Measurements from ENCODE around the gene GRK7.

Gene GRK7

GRCh38 chr3:141792495-141792894, 29.3 kb downstream of the GRK7 start:
- WGBS, 2 experiments, result 96 to 100% methylated on average over 1 of the region's 1 CpG
- H3K27me3 ChIP-seq (ENCODE audit: control insufficient read depth, insufficient read depth, low read length, poor library complexity, severe bottlenecking), result peaks cover 5% of the 10 kb centered on the region
- H3K27ac ChIP-seq (ENCODE audit: insufficient read depth, low read depth, low read length, poor library complexity, severe bottlenecking), result no peak overlapping the region
- no peaks in the 10 kb centered on the region for H3K9me3 ChIP-seq (ENCODE audit: control insufficient read depth, low read length)
- no peak overlapping the region for H3K4me3 ChIP-seq (ENCODE audit: insufficient read depth, low read depth, low read length)
- no peaks in the 10 kb centered on the region for H3K36me3 ChIP-seq (ENCODE audit: control insufficient read depth, insufficient read depth, low read length)
- peaks cover 19% of the 10 kb centered on the region for H3K4me1 ChIP-seq (ENCODE audit: control insufficient read depth, insufficient read depth, low read length)

- Histone ChIP-seq H3K4me1 (ENCODE audit: control insufficient read depth, insufficient read depth, low read length) (peaks cover 28% of the 10 kb centered on the region), H3K27me3 (ENCODE audit: control insufficient read depth, insufficient read depth, low read length, poor library complexity, severe bottlenecking) (peaks cover 5% of the 10 kb centered on the region), H3K36me3 (ENCODE audit: control insufficient read depth, insufficient read depth, low read length) (no peaks in the 10 kb centered on the region), H3K4me3 (ENCODE audit: insufficient read depth, low read depth, low read length) (no peak overlapping the region), H3K9me3 (ENCODE audit: control insufficient read depth, low read length) (no peaks in the 10 kb centered on the region), H3K27ac (ENCODE audit: insufficient read depth, low read depth, low read length, poor library complexity, severe bottlenecking) (no peak overlapping the region)
- WGBS, 2 experiments, result 77 to 79% methylated on average over 8 of the region's 8 CpGs
These were observed 30.5 kb downstream of the GRK7 start for GRCh38 chr3:141793476-141794260.

DNA sequence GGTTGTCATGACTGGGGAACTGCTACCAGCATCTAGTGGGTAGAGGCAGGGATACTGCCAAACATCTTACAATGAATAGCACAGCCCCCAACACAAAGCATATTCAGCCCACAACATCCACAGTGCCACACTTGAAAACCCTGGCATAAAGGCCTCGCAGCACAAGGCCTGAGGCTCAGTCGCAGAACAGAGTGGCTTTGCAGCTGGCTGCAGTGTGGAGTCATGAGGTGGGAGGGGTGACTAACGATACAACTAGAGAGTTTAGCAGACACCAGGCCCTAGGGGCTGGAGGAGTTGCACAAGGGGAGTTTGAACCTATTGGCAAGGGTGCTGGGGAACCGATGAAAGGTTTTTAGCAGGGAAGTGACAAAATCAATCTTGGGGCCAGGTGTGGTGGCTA, 32.1 kb downstream of the GRK7 start:
- Histone ChIP-seq H3K4me3 (ENCODE audit: insufficient read depth, low read depth, low read length) (no peak overlapping the region), H3K27ac (ENCODE audit: insufficient read depth, low read depth, low read length, poor library complexity, severe bottlenecking) (no peak overlapping the region), H3K4me1 (ENCODE audit: control insufficient read depth, insufficient read depth, low read length) (peaks cover 28% of the 10 kb centered on the region), H3K27me3 (ENCODE audit: control insufficient read depth, insufficient read depth, low read length, poor library complexity, severe bottlenecking) (peaks cover 5% of the 10 kb centered on the region), H3K36me3 (ENCODE audit: control insufficient read depth, insufficient read depth, low read length) (no peaks in the 10 kb centered on the region), H3K9me3 (ENCODE audit: control insufficient read depth, low read length) (no peaks in the 10 kb centered on the region)
- 84 to 86% methylated on average over 4 of the region's 4 CpGs for WGBS, 2 experiments

- Histone ChIP-seq H3K4me1 (ENCODE audit: control insufficient read depth, insufficient read depth, low read length) (peaks cover 28% of the 10 kb centered on the region), H3K4me3 (ENCODE audit: insufficient read depth, low read depth, low read length) (no peak overlapping the region), H3K27me3 (ENCODE audit: control insufficient read depth, insufficient read depth, low read length, poor library complexity, severe bottlenecking) (peaks cover 5% of the 10 kb centered on the region), H3K9me3 (ENCODE audit: control insufficient read depth, low read length) (no peaks in the 10 kb centered on the region), H3K36me3 (ENCODE audit: control insufficient read depth, insufficient read depth, low read length) (no peaks in the 10 kb centered on the region), H3K27ac (ENCODE audit: insufficient read depth, low read depth, low read length, poor library complexity, severe bottlenecking) (no peak overlapping the region)
- WGBS, 2 experiments, result 94% methylated on average over 5 of the region's 5 CpGs
These were observed 32.5 kb downstream of the GRK7 start for GRCh38 chr3:141795741-141796080.

- H3K4me3 ChIP-seq (ENCODE audit: insufficient read depth, low read depth, low read length), result no peak overlapping the region
- H3K27ac ChIP-seq (ENCODE audit: insufficient read depth, low read depth, low read length, poor library complexity, severe bottlenecking), result no peak overlapping the region
- H3K27me3 ChIP-seq (ENCODE audit: control insufficient read depth, insufficient read depth, low read length, poor library complexity, severe bottlenecking), result peaks cover 5% of the 10 kb centered on the region
- peaks cover 28% of the 10 kb centered on the region for H3K4me1 ChIP-seq (ENCODE audit: control insufficient read depth, insufficient read depth, low read length)
- H3K9me3 ChIP-seq (ENCODE audit: control insufficient read depth, low read length), result no peaks in the 10 kb centered on the region
- no peaks in the 10 kb centered on the region for H3K36me3 ChIP-seq (ENCODE audit: control insufficient read depth, insufficient read depth, low read length)
- WGBS, 2 experiments, result 87 to 89% methylated on average over 11 of the region's 11 CpGs
These were observed 33.1 kb downstream of the GRK7 start for GRCh38 chr3:141796081-141796888.

GRCh38 chr3:141796889-141797781, 33.9 kb downstream of the GRK7 start:
- H3K4me3 ChIP-seq (ENCODE audit: insufficient read depth, low read depth, low read length), result peak overlapping the region; percentile 31
- H3K36me3 ChIP-seq (ENCODE audit: control insufficient read depth, insufficient read depth, low read length), result no peaks in the 10 kb centered on the region
- H3K9me3 ChIP-seq (ENCODE audit: control insufficient read depth, low read length), result no peaks in the 10 kb centered on the region
- peaks cover 5% of the 10 kb centered on the region for H3K27me3 ChIP-seq (ENCODE audit: control insufficient read depth, insufficient read depth, low read length, poor library complexity, severe bottlenecking)
- 13 to 14% methylated on average over 48 to 49 of the region's 49 CpGs for WGBS, 2 experiments
- peak overlapping the region; percentile 79 for H3K27ac ChIP-seq (ENCODE audit: insufficient read depth, low read depth, low read length, poor library complexity, severe bottlenecking)
- H3K4me1 ChIP-seq (ENCODE audit: control insufficient read depth, insufficient read depth, low read length), result peaks cover 28% of the 10 kb centered on the region

GRCh38 chr3:141797819-141798447, 34.7 kb downstream of the GRK7 start:
- H3K9me3 ChIP-seq (ENCODE audit: control insufficient read depth, low read length), result no peaks in the 10 kb centered on the region
- H3K4me3 ChIP-seq (ENCODE audit: insufficient read depth, low read depth, low read length), result peak overlapping the region; percentile 31
- peak overlapping the region; percentile 79 for H3K27ac ChIP-seq (ENCODE audit: insufficient read depth, low read depth, low read length, poor library complexity, severe bottlenecking)
- H3K4me1 ChIP-seq (ENCODE audit: control insufficient read depth, insufficient read depth, low read length), result peaks cover 28% of the 10 kb centered on the region
- H3K36me3 ChIP-seq (ENCODE audit: control insufficient read depth, insufficient read depth, low read length), result no peaks in the 10 kb centered on the region
- peaks cover 5% of the 10 kb centered on the region for H3K27me3 ChIP-seq (ENCODE audit: control insufficient read depth, insufficient read depth, low read length, poor library complexity, severe bottlenecking)
- WGBS, 2 experiments, result 76 to 77% methylated on average over 10 of the region's 10 CpGs

GRCh38 chr3:141798448-141798845, 35.2 kb downstream of the GRK7 start:
- H3K4me3 ChIP-seq (ENCODE audit: insufficient read depth, low read depth, low read length), result no peak overlapping the region
- H3K9me3 ChIP-seq (ENCODE audit: control insufficient read depth, low read length), result no peaks in the 10 kb centered on the region
- H3K36me3 ChIP-seq (ENCODE audit: control insufficient read depth, insufficient read depth, low read length), result no peaks in the 10 kb centered on the region
- WGBS, 2 experiments, result 82 to 86% methylated on average over 11 of the region's 11 CpGs
- H3K27me3 ChIP-seq (ENCODE audit: control insufficient read depth, insufficient read depth, low read length, poor library complexity, severe bottlenecking), result peaks cover 5% of the 10 kb centered on the region
- peaks cover 28% of the 10 kb centered on the region for H3K4me1 ChIP-seq (ENCODE audit: control insufficient read depth, insufficient read depth, low read length)
- H3K27ac ChIP-seq (ENCODE audit: insufficient read depth, low read depth, low read length, poor library complexity, severe bottlenecking), result no peak overlapping the region

DNA sequence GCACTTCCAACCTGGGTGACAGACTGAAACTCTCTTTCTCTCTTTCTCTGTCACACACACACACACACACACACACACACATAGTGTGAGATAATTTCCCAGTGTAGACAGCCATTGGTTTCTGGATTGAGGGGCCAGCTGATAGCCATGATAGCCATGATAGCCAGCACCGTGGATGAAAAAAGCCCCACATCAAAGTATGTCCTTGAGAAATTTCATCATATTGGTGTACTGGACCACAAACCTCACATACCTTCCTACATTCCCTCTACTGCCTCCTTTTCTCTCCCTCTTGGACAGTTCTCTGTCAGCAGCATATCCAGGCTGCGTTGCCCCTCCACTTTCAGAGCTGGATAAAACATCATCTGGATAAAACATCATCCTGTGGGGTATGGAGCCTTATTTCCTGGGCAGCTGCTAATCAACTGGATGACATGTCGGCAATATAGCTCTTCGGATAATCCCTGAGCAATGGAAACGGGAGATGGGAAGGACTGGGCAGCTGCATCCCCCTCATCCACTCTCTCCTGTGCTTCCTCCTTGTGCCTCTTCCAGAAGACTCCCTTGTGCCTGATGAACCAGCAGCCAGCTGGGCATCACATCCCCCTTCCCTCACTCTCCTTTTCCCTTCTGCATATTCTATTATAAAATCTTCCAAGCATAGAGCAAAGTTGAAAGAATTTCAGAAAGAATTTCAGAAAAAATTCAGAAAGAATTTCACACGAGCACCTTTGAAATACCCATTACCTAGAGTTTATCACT, 39.3 kb downstream of the GRK7 start:
- Histone ChIP-seq H3K4me3 (ENCODE audit: insufficient read depth, low read depth, low read length) (no peak overlapping the region), H3K4me1 (ENCODE audit: control insufficient read depth, insufficient read depth, low read length) (peaks cover 9% of the 10 kb centered on the region), H3K36me3 (ENCODE audit: control insufficient read depth, insufficient read depth, low read length) (no peaks in the 10 kb centered on the region), H3K27me3 (ENCODE audit: control insufficient read depth, insufficient read depth, low read length, poor library complexity, severe bottlenecking) (no peaks in the 10 kb centered on the region), H3K9me3 (ENCODE audit: control insufficient read depth, low read length) (no peaks in the 10 kb centered on the region), H3K27ac (ENCODE audit: insufficient read depth, low read depth, low read length, poor library complexity, severe bottlenecking) (no peak overlapping the region)
- WGBS, 2 experiments, result 93 to 95% methylated on average over 6 of the region's 6 CpGs
